ENCODE results near the gene PIGQ. TPM values are rescaled to one million over a fixed set of nuclear protein-coding genes. Genes with fewer than 3 reads are reported as not detected.

PIGQ gene
- total RNA-seq, 2 donors from 2014 or later, result 76.5 to 83.1 TPM

DNA sequence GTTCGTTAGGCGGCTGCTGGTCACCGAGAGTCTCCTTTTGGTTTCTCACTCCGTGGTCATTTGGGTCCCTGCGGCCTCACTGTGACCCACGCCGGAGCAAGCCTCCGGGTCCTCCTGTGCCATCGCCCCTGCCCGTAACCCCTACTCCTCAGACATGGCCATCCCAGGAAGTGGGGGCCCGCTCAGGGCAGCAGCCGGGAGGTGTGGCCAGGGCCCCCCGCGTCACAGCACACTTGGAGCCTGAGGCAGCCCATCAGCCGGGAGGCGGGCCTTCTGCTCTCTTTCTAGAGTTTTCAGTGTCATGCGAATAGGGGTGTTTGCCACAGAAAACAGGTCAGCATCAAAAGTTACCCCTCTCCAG is 53.1 kb downstream of the PIGQ start:
- DNase-seq, result no peak
- H3K27me3 ChIP-seq, result no peaks in the 10 kb centered on the region
- peaks cover 4% of the 10 kb centered on the region in 2 donors for H3K36me3 ChIP-seq (replicated peaks in 1 of 2; ENCODE audit: insufficient read depth in 1 of 2, low read depth in 2 of 2)
- intact Hi-C loops (cut with DNase I), result no loop called here
- 92 to 94% methylated on average over 13 to 16 of the region's 17 CpGs for WGBS, 2 donors
- TF ChIP-seq POLR2A (IDR thresholded peaks at IDR 0.05), result no peak
- TF ChIP-seq, protein P1, sequence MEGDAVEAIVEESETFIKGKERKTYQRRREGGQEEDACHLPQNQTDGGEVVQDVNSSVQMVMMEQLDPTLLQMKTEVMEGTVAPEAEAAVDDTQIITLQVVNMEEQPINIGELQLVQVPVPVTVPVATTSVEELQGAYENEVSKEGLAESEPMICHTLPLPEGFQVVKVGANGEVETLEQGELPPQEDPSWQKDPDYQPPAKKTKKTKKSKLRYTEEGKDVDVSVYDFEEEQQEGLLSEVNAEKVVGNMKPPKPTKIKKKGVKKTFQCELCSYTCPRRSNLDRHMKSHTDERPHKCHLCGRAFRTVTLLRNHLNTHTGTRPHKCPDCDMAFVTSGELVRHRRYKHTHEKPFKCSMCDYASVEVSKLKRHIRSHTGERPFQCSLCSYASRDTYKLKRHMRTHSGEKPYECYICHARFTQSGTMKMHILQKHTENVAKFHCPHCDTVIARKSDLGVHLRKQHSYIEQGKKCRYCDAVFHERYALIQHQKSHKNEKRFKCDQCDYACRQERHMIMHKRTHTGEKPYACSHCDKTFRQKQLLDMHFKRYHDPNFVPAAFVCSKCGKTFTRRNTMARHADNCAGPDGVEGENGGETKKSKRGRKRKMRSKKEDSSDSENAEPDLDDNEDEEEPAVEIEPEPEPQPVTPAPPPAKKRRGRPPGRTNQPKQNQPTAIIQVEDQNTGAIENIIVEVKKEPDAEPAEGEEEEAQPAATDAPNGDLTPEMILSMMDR (IDR thresholded peaks at IDR 0.05), result no peak
- no peaks in the 10 kb centered on the region for H3K9me3 ChIP-seq
- ATAC-seq, result no peak
- H3K4me1 ChIP-seq, result no peaks in the 10 kb centered on the region
- no peak overlapping the region for H3K4me3 ChIP-seq
- no peak overlapping the region for H3K27ac ChIP-seq

DNA sequence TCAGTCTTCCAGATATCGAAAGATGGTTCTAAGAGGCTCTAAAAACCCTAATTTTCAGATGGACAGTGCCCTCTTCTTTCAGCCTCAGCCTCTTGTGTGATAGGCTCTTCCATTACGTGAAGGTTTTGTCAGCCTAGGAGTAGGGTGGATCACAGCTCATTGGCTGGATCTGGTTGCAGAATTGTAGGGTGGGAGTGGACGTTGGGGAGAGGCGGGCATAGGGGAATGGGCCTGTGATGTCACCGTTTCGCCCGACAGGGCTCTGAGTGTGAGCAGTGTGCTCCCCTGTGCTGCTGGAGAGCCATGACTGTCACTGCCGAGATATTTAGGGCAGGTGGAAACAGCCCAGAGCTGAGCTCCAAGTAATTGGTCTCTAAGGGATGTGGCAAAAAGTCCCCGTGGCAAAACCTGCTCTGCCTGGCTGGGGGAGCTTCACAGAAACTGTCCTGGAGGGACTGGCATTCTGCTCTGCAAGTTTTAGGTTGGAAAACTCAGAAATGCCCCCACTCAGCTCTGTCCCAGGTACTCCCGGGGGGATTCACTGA is 54.8 kb downstream of the PIGQ start:
- TF ChIP-seq, protein P1 (IDR thresholded peaks at IDR 0.05), result no peak
- no peak for TF ChIP-seq POLR2A (IDR thresholded peaks at IDR 0.05)
- Histone ChIP-seq H3K27me3 (no peaks in the 10 kb centered on the region), H3K4me3 (no peak overlapping the region), H3K9me3 (no peaks in the 10 kb centered on the region), H3K27ac (no peak overlapping the region), H3K36me3 (replicated peaks in 1 of 2; ENCODE audit: insufficient read depth in 1 of 2, low read depth in 2 of 2) (peaks cover 4 to 7% of the 10 kb centered on the region in 2 donors), H3K4me1 (no peaks in the 10 kb centered on the region)
- ATAC-seq (no peak), DNase-seq (no peak)
- 84 to 88% methylated on average over 9 to 10 of the region's 10 CpGs for WGBS, 2 donors
- intact Hi-C loops (cut with DNase I), result no loop called here

DNA sequence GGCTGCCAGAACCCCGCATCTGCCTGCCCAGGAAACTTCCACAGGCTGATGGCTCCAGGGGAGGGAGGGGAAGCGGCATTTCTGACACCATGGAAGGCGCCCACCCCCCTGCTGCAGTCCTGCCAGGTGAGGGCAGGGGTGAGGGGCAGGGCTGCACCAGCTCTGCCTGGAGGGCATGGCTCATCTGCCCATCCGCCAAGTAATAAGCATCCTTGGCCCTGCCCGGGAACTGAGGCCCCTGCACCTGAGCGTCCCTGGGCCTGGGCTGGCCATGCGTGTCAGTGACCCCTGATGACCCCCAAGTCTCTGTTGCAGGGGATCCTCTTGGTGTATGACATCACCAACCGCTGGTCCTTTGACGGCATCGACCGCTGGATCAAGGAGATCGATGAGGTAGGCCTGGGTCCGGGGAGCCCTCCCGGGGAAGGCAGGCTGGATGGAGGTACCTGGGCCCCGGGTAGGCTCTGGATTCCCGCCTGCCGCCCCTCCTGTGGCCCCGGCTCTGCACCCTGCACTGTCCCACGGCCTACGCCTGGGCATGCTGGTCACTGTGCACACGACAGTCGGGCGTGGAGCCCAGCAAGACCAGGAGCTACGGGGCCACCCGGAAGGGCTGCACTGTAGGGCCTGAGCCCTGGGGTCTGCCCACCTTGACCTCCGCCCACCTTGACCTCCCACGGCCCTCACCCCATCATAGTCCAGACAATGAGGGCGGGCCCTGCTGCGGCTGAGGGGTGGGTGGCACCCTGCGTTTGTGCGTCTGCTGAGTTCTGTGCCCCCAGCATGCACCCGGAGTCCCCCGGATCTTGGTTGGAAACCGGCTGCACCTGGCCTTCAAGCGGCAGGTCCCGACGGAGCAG is 55.6 kb downstream of the PIGQ start:
- peaks cover 4 to 7% of the 10 kb centered on the region in 2 donors for H3K36me3 ChIP-seq (replicated peaks in 1 of 2; ENCODE audit: insufficient read depth in 1 of 2, low read depth in 2 of 2)
- no peak overlapping the region for H3K27ac ChIP-seq
- TF ChIP-seq, protein P1 (IDR thresholded peaks at IDR 0.05), result no peak
- no peak for TF ChIP-seq POLR2A (IDR thresholded peaks at IDR 0.05)
- no peaks in the 10 kb centered on the region for H3K27me3 ChIP-seq
- H3K4me3 ChIP-seq, result no peak overlapping the region
- intact Hi-C loops (cut with DNase I), result no loop called here
- no peak for ATAC-seq
- no peaks in the 10 kb centered on the region for H3K9me3 ChIP-seq
- DNase-seq, result no peak
- 93% methylated on average over 3 to 33 of the region's 37 CpGs for WGBS, 2 donors
- peaks cover 4% of the 10 kb centered on the region for H3K4me1 ChIP-seq

DNA sequence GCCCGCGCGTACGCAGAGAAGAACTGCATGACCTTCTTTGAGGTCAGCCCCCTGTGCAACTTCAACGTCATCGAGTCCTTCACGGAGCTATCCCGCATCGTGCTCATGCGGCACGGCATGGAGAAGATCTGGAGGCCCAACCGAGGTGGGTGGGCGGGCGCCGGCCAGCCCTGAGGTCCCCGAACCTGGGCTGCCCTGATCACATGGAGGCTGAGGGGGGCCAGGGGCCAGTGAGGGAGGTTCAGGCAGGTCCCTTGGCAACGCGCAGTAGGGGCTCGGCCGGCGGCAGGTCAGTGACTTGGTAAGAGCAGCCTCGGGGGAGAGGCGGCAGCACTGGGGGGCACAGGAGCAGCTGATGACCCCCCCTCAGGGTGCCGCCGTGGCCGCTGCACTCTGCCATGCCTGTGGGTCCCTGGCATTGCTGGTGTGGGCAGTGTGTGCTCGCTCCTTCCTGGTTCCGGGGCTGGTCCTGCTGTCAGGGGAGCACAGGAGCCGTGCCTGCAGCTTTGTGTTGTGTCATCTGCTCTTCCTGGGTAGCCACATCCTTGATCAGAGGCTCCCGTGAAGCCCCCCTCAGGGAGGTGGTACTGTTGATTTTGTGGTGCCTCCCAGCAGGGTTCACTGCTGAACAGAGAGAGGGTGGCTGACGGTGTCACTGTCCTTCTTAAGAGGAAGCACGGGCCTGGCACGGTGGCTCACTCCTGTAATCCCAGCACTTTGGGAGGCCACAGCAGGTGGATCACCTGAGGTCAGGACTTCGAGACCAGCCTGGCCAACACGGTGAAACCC is 56.4 kb downstream of the PIGQ start:
- Histone ChIP-seq H3K27ac (no peak overlapping the region), H3K4me1 (peaks cover 12% of the 10 kb centered on the region), H3K27me3 (no peaks in the 10 kb centered on the region), H3K4me3 (no peak overlapping the region), H3K36me3 (replicated peaks in 1 of 2; ENCODE audit: insufficient read depth in 1 of 2, low read depth in 2 of 2) (peaks cover 4 to 7% of the 10 kb centered on the region in 2 donors), H3K9me3 (no peaks in the 10 kb centered on the region)
- ATAC-seq (no peak), DNase-seq (no peak)
- intact Hi-C loops (cut with DNase I), result no loop called here
- 90 to 97% methylated on average over 5 to 28 of the region's 35 CpGs for WGBS, 2 donors
- TF ChIP-seq POLR2A (IDR thresholded peaks at IDR 0.05), result no peak
- TF ChIP-seq, protein P1 (IDR thresholded peaks at IDR 0.05), result no peak
